ENCODE measurements around the gene RAD51B.

The RAD51B gene

GRCh38 chr14:68673464-68673863 lies 853.9 kb downstream of the RAD51B start:
- TF ChIP-seq, protein P1, sequence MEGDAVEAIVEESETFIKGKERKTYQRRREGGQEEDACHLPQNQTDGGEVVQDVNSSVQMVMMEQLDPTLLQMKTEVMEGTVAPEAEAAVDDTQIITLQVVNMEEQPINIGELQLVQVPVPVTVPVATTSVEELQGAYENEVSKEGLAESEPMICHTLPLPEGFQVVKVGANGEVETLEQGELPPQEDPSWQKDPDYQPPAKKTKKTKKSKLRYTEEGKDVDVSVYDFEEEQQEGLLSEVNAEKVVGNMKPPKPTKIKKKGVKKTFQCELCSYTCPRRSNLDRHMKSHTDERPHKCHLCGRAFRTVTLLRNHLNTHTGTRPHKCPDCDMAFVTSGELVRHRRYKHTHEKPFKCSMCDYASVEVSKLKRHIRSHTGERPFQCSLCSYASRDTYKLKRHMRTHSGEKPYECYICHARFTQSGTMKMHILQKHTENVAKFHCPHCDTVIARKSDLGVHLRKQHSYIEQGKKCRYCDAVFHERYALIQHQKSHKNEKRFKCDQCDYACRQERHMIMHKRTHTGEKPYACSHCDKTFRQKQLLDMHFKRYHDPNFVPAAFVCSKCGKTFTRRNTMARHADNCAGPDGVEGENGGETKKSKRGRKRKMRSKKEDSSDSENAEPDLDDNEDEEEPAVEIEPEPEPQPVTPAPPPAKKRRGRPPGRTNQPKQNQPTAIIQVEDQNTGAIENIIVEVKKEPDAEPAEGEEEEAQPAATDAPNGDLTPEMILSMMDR (IDR thresholded peaks at IDR 0.05): no peak

DNA sequence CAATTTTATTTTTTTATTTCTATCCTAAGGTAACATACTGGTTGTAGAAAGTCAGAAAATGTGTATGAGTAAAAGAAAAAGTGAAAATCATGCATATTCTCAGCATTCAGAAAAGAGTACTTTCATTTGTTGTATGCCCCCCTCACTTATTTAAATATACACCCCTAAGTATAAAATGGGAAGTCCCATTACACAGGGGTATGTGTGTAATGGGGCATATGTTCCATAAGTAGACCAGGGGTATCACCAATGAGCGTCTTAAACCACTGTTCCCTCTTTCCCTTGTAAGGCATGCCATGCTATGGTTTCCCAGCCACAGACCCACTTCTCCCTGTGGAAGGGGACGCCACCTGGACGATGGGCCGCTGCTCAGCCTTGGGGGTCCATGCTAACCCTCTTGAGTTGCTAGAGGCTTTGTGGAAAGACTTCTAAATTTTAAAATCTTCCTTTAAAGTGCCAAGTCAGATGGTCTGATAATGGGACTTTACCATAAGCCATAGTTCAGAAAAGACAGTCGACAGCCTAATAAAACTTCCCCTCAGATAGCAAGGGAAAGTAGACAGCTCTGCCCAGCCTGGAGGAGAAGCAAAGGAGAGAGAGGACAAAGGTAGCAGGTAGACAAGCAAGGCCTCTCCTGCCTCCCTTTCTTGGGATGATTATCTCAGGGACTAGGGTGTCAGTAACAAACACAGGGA lies 855.1 kb downstream of the RAD51B start:
- TF ChIP-seq, protein P1 (IDR thresholded peaks at IDR 0.05): no peak

- TF ChIP-seq, protein P1 (IDR thresholded peaks at IDR 0.05): no peak
Measured at GRCh38 chr14:68675233-68675577, 855.6 kb downstream of the RAD51B start.

DNA sequence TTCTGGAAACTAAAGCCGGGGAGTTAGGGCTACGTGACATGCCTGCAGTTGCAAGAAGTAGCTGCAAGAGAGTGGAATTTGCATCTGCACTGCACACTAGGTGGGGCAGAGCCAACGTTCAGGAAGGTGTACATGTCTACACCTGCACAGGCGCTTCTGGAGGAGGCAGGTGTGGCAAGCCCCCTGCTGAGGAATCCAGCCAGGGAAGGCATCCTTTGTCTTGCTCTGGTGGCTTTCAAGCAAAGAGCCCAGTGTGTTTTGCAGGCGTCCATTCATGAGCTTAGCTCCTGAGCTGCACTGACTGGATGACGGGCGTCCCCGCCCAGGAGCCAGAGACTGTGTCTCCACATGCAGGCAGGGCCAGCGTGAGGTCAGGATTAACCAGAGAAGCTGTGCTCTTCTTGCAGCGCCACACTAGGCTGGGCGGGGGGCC lies 856.9 kb downstream of the RAD51B start:
- TF ChIP-seq, protein P1 (IDR thresholded peaks at IDR 0.05): no peak

DNA sequence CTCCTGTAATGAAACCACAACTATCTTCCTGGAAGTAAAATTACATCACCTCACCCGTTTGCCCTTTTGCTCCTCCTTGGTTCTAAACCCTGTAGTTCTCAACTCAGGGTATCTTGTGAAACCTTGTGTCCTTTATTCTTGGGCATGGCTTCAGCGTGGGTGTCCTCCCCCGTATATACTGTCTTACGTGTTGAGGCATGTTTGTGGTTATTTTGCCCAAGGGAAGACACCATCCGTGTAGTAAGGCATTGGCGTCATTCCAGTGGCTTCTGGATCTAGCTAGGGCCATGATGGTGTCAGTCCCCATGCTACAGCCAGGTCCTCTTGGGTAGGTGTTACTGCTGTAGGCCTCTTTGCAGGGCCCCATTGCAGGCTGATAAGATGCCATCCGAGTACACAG lies 857.9 kb downstream of the RAD51B start:
- TF ChIP-seq, protein P1 (IDR thresholded peaks at IDR 0.05): no peak

GRCh38 chr14:68677901-68678300 lies 858.3 kb downstream of the RAD51B start:
- TF ChIP-seq, protein P1 (IDR thresholded peaks at IDR 0.05): no peak

GRCh38 chr14:68678471-68678870 lies 858.9 kb downstream of the RAD51B start:
- TF ChIP-seq, protein P1 (IDR thresholded peaks at IDR 0.05): no peak

GRCh38 chr14:68679301-68679700 lies 859.7 kb downstream of the RAD51B start:
- TF ChIP-seq, protein P1 (IDR thresholded peaks at IDR 0.05): no peak
